Stimulated activated CD4-positive, alpha-beta T cell treated with anti-CD3 and anti-CD28 coated beads, TNF-alpha, amount 100 ng/mL, for 48 hours (primary cell): Measurements from ENCODE around the gene SURF6.
"Not testable (repeated sequence)": the region's sequence is repeated elsewhere in the genome, so short reads cannot be mapped to it uniquely, and the experiment has no call there.

ENCODE experiments used
- DNase-seq, 3 donors: peaks; one replicate each; pipeline ENCODE4 v3.0.0-alpha.2; 2020; ENCODE audit warnings: low read depth in 3 of 3

Gene SURF6

DNA sequence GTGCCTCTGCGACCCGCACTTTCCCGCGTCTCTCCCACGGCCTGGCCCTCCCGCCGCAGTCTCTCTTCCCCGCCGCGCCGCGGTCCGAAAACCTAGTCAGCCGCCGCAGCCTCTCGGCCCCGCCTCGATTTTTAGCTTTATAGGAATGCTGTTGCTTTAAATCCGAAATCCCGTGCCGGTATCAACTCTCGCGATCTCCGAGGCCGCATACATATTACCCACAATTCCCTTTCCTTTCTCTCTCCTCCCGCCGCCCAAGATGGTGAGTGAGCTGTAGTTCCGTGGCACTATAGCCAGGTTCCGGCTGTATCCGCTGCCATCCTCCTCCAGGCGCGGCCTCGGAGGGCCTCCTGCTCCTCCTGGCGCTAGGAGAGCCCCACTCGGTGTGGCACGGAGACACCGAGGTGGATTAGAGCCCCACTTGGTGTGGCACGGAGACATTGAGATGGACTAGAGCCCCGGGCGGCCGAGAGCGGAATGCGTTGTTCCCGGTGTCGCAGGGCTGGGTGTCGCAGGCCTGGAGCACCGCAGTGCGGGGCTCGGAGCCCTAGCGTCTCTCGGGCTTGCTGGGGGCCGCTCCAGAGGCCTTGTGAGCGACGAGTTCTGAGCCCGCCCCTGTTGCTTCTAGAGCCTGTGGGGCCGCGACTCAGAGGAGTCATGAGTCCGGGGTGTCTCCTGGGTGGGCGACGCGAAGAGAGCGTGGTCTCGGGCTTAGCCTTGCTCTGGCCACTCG, 12.2 kb upstream of the SURF6 start, which contains the start of the genes MED22 and RPL7A:
Gene MED22 (minus strand): TSS at position 147 of the 733 bp plus-strand sequence. CDS start 1,469 bp downstream, outside the sequence.
Gene RPL7A (plus strand): TSS at position 234 of the 733 bp plus-strand sequence. CDS start 26 bp downstream, at position 260.
- peak; percentile 89 to 90 (median 90) for DNase-seq

DNA sequence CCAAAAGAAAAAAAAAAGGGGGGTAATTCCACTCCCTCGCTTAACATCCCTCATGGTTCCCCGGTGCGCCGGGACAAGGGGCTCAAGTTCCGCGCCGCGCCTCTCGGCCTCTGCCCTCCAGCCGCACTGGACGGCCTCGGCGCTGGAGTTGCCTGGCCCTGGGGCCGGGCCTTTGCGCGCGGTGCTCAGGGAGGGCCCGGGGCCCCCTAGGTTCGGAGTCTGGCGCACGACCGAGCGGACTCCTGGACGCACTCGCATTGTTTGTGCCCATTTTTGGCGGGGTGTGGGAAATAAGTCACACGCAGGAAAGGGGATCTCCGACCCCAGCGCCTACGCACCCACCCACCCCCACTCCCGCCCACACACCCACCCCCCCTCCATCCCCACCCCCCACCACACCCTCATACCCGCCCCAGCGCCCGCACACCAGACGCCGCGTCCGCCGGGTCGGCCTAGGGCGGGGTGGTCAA, 11.6 kb upstream of the SURF6 start:
- DNase-seq = no peak

DNA sequence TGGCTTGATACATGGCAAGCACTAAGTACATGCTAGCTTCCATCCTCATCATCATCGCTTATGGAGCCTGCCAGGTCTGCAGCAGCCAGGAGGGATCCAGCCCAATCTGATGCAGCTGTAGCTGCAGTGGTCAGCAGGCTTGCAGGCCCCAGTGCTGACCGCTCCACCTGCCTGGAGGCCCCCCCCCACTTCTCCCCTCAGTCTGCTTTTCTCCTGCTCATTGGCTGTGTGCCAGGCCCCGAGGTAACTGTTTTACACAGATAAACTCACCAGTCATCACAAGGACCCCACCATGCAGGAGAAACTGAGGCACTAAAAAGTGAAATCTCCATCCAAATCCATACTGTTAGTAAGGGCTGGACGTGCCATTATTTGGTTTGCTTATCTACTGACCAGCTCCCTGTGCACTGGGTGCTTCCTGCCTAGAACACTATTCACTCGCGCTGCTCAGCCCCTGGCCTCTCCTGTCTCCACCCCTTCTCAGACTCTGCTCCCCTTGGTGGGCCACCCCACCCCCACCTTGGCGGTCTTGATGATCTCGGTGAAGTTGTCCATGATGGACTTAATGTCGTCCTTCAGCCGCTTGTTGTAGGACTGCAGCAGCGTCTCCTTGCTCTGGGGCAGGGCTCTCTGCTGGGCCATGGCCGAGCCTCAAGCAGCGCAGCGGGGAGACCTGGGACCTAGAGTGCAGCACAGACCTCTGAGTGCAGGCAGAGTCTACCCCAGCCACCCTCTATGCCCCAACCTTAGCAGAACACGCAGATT, 10.2 kb upstream of the SURF6 start:
- no peak for DNase-seq

GRCh38 chr9:133345596-133345995, 9.6 kb upstream of the SURF6 start:
- no peak for DNase-seq

- no peak for DNase-seq
Measured at GRCh38 chr9:133344979-133345378, 9.0 kb upstream of the SURF6 start.

- no peak for DNase-seq
Measured at GRCh38 chr9:133344071-133344470, 8.1 kb upstream of the SURF6 start.

DNA sequence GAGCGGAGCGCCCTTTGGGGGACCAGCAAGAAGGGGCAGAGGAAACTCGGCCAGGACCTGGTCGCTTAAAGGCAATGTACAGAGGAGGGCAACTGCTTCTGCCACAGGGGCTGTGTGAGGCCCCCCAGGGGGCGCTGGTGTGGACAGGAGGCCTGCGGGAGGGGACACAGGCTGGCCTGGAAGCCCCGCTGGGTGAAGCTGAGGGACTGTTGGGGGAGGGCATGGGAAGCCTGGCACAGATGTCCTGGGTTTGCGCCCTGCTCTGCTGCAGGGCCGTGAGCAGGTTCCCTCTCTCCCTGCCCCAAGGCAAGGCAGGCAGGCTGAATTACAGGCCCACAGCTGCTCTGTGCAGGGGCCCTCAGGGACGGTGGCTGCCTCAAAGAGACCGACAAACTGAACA, 6.6 kb upstream of the SURF6 start:
- DNase-seq = no peak

DNA sequence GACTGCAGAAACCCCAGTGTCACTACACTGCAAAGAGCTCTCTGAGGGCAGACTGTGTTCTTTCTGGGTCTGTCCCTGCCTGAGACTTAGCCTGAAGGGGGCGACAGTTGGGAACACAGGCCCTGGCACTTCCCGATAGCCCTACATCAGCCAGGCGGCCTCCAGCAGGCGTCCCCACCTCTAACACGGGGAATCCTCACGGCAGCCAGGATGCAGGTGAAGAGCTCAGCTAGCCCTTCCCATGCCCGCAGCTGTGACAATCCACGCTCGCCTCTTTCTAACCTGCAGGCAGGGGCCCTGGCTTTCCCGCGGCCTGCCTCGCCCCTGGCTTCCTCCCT, 6.0 kb upstream of the SURF6 start:
- DNase-seq = no peak

GRCh38 chr9:133341369-133342068, 5.5 kb upstream of the SURF6 start:
- DNase-seq = no peak

GRCh38 chr9:133340916-133341315, 4.9 kb upstream of the SURF6 start:
- DNase-seq = no peak

DNA sequence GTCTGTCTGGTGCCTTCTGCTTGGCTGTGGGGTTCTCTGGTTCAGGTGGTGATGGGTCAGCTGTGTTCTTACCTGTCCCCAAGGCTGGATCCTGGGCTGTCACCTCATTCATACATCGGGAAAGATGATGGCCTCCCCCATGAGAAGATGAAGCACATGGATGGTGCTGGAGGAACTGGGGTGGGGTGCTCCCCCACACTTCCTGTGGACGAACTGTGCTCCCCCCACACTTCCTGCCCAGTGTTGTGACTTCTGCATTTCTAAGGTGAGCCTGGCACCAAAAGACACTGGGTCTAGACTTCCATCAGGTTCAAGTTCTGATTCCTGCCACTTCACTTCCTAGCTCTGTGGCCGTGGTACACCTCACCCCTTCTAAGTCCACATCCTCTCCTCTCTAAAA, 4.3 kb upstream of the SURF6 start:
- no peak for DNase-seq

- DNase-seq = no peak
Measured at GRCh38 chr9:133339641-133340040, 3.7 kb upstream of the SURF6 start.

DNA sequence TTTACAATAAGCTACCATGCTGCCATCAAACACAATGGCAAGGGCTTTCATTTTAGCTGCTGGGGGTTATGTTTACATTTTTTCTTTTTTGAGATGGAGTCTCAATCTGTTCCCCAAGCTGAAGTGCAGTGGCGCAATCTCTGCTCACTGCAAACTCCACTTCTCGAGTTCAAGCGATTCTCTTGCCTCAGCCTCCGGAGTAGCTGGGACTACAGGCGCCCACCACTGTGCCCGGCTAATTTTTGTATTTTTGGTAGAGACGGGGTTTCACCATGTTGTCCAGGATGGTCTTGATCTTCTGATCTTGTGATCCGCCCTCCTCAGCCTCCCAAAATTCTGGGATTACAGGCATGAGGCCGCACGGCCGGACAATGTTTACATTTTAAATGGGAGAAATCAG, 1.1 kb downstream of the SURF6 start:
- not testable (repeated sequence) for DNase-seq

GRCh38 chr9:133334161-133334560, 1.8 kb downstream of the SURF6 start:
- no peak for DNase-seq

- no peak for DNase-seq
Measured at GRCh38 chr9:133333566-133333965, 2.4 kb downstream of the SURF6 start.

GRCh38 chr9:133333011-133333410, 3.0 kb downstream of the SURF6 start:
- no peak for DNase-seq

DNA sequence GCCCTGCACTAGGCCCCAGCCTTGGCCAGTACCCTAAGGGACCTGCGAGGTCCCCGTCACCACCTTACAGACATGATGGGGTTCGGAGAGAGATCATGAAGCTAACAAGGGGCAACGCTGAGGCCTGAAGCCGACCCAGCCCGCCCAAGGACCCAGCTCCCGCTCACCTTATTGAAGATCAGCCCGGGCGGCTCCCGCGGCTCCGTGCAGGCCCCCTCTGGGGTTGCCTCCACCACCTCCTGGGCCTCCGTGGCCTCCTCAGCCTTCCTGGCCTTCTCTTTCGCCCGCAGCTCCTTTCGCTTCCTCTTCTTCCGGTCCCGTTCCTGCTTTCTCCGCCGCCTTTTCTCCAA, 3.6 kb downstream of the SURF6 start:
- DNase-seq = no peak

DNA sequence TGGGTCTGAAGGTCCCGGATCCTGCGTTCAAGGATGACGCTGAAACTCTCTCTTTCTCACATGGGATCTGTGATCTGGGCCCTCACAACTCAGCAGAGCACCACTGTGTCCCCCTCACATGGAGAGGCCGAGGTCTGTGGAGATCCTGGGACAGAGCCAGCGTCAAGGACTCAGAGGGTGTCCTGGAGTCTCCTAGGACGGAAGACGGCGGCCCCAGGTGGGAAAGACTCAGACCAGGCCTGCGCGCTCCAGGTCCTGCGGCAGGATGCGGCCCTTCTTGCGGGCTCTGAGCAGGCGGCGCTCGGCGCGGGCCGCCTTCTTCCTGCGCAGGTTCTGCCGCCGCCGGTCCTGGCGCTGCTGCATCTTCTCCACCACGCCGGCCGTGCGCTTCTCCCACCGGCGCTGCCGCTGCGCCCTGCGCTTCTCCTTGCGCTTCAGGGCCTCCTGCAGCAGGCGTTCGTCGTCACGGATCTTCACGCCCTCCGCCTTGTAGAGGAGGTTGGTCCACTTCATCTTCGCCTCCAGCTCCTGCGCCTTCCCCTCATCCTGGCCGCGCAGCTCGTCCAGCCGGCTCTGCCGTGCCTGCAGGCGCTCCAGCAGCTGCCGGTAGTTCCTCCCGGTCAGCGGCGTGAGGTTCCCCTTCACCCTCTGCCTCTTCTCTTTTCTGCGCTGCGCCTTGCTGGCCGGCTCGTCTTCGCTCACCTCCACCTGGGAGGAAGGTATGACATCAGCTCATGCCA, 4.2 kb downstream of the SURF6 start:
- no peak for DNase-seq

DNA sequence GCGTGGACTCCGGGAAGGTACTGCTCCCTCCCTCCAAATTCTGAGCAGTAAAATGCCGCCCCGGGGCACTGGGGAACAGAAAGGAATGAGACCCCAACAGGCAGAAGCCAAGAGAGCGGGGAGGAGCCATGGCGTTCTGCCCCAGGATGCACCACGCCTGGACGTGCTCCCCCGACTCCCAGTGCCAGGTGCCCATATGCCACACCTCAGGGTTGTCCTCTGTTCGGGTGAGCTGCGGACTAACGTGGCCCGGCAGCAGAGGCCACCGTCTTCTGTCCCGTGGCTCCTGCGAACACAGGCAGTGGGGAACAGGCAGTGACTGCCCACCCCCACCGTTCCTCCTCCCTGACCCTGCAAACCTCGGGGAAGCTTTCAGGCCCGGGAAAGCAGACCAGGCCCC, 4.8 kb downstream of the SURF6 start:
- no peak for DNase-seq

DNA sequence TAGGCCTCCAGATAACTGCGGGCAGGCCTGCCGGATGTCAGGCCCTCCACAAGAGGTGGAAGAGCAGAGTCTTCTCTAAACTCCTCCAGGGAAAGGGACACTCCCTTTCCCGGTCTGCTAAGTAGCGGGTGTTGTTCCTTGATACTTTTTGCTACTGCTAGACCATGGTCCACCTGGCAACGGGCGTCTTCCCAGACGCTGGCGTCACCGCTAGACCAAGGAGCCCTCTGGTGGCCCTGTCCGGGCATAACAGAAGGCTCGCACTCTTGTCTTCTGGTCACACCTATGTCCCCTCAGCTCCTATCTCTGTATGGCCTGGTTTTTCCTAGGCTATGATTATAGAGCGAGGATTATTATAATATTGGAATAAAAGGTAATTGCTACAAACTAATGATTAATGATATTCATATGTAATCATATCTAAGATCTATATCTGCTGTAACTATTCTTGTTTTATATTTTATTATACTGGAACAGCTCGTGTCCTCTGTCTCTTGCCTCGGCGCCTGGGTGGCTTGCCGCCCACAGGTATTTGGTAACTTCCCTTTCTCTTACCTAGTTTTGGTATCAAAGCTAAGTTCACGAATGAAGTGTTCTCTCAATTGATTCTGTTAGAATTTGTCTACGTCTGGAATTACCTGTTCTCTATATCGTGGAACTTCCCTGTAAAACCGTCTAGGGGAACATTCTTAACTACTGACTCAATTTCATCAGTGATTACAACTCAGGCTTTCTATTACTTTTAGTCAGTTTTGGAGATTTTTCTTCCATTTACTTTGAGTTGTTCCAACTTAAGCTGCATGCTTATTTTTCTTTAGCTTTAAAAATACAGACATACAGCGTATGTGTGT, 6.5 kb downstream of the SURF6 start:
- not testable (repeated sequence) for DNase-seq
